K562 (cell line): Measurements from ENCODE around the gene MAB21L1. TPM values are rescaled to one million over a fixed set of nuclear protein-coding genes. Genes with fewer than 3 reads are reported as not detected.

Source experiments
- ELK1 ChIP-seq: sonication (generic); formaldehyde crosslinking; IDR thresholded peaks from 2 replicates; pipeline ENCODE4 v1.8.1; 2022; ENCODE audit warnings: missing genetic modification reagents
- JUNB ChIP-seq: fragments of 450-650 bp; formaldehyde crosslinking; conservative IDR thresholded peaks from 2 replicates; pipeline ENCODE4 v1.4.0; 2020; ENCODE audit warnings: mild to moderate bottlenecking
- YY1 ChIP-seq, 3 experiments: IDR thresholded peaks; 2 replicates each; pipeline ENCODE4 v1.6.1; 2011; ENCODE audit warnings: low read length in 2 of 3, mild to moderate bottlenecking in 2 of 3, moderate library complexity in 2 of 3, borderline replicate concordance in 1 of 3, control low read depth in 1 of 3, low read depth in 1 of 3; ENCODE audit not compliant: insufficient read depth in 3 of 3, insufficient replicate concordance in 2 of 3, control insufficient read depth in 1 of 3, insufficient read length in 1 of 3; ENCODE audit errors: extremely low read depth in 1 of 3
- polyA plus RNA-seq, 8 experiments: library from polyadenylated mRNA; depleted of rRNA in 4 of 8; stranded (reverse) in 5 of 8; unstranded in 3 of 8; fragments of >200 nt; fragmentation: Nextera tagmentation in 2 of 8; fragmentation: Illumina TruSeq in 1 of 8; extraction: Ambion mirVana in 2 of 8; extraction: Trizol in 1 of 8; gene quantifications; 2 replicates each; pipeline versions ENCODE4 v1.2.1 to v1.2.3, GENCODE V29; 2011 to 2014; ENCODE audit warnings: inconsistent platforms in 1 of 8, missing spikeins in 1 of 8
- total RNA-seq, 7 experiments: library from RNA; depleted of rRNA in 6 of 7; stranded (reverse); fragments of >200 nt in 6 of 7; fragmentation: Illumina TruSeq in 2 of 7; extraction: Trizol in 2 of 7; gene quantifications; 2 replicates each; pipeline versions ENCODE4 v1.2.1 to v1.2.3, GENCODE V29; 2011 to 2021; ENCODE audit warnings: low replicate concordance in 1 of 7

The MAB21L1 gene
- total and polyA plus RNA-seq, 9 of the 15 experiments (the other 6 are each of a cell fraction or from before 2014, with no cell fraction given) = not detected

DNA sequence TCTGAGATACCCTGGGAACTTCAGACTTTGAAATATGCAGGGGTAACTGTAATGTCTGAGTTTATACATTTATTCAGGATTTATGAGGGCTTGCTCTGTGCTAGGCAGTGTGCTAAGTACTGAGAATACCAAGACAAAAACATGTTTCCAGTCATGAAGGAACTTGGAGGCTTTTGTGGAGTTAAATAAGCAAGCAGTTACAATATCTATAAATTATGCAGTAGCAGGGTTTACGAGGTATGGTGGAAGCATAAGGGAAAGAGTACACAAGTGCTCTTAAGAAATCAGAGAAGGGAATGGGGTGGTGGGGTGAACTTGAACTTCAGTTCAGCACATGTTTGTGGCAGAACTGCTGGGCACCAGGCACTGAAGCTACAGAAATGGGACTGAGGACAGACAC, 28.0 kb downstream of the MAB21L1 start (continued):
- no peak for TF ChIP-seq ELK1
- no peak for TF ChIP-seq JUNB (CRISPR knock-in tag)
- no peak for TF ChIP-seq YY1 (IDR thresholded peaks at IDR 0.05; ENCODE audit: borderline replicate concordance in 1 of 3, control insufficient read depth in 1 of 3, extremely low read depth in 1 of 3, insufficient read depth in 3 of 3, insufficient read length in 1 of 3, insufficient replicate concordance in 2 of 3, low read depth in 1 of 3, low read length in 2 of 3)
- TF ChIP-seq, all 486 proteins: peak for 0
